NAMALWA (cell line): ENCODE results near the gene ANK3.

ENCODE experiments used
- DNase-seq: peaks from one replicate; pipeline ENCODE4 v3.0.0-alpha.2; 2015; ENCODE audit warnings: low spot score

The ANK3 gene

GRCh38 chr10:59977486-59977885 lies 412.2 kb downstream of the ANK3 start:
- no peak for DNase-seq

GRCh38 chr10:59976909-59977308 lies 412.8 kb downstream of the ANK3 start:
- DNase-seq, result no peak
